Upper lobe of left lung (tissue), 4 donors: ENCODE data around the gene RIN3.

ENCODE experiments used
- EP300 ChIP-seq, 4 donors: sonication (generic); formaldehyde crosslinking; IDR thresholded peaks; one replicate each; pipeline ENCODE4 v1.5.1; 2017; ENCODE audit warnings: antibody characterized with exemption in 4 of 4, control low read depth in 2 of 4
- POLR2A ChIP-seq, 4 donors: fragments of 450-650 bp; IDR thresholded peaks; one replicate each; pipeline ENCODE4 v1.5.1; 2016 to 2017; ENCODE audit warnings: antibody characterized with exemption in 4 of 4, mild to moderate bottlenecking in 2 of 4
- POLR2AphosphoS5 ChIP-seq, 2 donors: sonication (generic); formaldehyde crosslinking; IDR thresholded peaks; one replicate each; pipeline ENCODE4 v1.5.1; 2017; ENCODE audit warnings: antibody characterized with exemption in 2 of 2
- TF ChIP-seq, protein P1 (sequence below), 6 experiments: fragments of 450-650 bp in 4 of 6; fragments of 200-600 bp in 2 of 6; sonication (generic) in 2 of 6; IDR thresholded peaks; one replicate each; pipeline ENCODE4 v1.5.1; 2016 to 2019; ENCODE audit warnings: antibody characterized with exemption in 6 of 6

DNA sequence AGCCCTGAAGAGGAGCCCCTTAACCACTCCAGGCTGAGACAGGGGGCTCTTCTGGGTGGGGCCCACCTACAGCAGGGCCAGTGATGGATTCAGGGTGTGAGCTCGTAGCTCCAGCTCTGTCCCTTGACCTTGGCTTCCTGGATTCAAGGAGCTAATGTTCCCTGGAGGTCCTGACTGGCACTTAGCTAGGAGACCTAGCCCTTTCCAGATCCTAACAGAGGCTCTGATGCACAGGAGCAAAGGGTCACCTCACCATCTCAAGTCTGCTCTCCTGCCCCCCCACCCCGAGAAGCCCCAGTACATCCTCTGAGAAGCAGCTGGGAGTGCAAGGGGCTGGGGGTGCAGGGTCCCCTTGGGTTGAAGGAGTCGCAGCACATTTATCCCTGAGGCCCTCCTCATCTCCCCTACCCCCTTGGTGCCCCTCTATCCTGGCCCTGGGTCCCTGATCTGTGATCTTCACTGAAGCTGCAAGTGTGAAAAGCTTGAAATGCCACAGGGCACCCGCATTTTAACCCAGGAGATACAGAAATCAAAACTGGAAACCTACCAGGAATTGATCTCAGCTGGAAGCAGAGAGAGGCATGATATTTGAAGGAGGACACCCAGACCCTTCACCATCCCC, 2.9 kb downstream of the RIN3 start:
- TF ChIP-seq POLR2AphosphoS5 (IDR thresholded peaks at IDR 0.05) (no peak), POLR2A (IDR thresholded peaks at IDR 0.05) (no peak), EP300 (IDR thresholded peaks at IDR 0.05) (no peak)
- TF ChIP-seq, protein P1, sequence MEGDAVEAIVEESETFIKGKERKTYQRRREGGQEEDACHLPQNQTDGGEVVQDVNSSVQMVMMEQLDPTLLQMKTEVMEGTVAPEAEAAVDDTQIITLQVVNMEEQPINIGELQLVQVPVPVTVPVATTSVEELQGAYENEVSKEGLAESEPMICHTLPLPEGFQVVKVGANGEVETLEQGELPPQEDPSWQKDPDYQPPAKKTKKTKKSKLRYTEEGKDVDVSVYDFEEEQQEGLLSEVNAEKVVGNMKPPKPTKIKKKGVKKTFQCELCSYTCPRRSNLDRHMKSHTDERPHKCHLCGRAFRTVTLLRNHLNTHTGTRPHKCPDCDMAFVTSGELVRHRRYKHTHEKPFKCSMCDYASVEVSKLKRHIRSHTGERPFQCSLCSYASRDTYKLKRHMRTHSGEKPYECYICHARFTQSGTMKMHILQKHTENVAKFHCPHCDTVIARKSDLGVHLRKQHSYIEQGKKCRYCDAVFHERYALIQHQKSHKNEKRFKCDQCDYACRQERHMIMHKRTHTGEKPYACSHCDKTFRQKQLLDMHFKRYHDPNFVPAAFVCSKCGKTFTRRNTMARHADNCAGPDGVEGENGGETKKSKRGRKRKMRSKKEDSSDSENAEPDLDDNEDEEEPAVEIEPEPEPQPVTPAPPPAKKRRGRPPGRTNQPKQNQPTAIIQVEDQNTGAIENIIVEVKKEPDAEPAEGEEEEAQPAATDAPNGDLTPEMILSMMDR (IDR thresholded peaks at IDR 0.05), result no peak
